HEK293 (cell line): ENCODE results near the gene MAGI1.

ENCODE experiments used
- CTCF ChIA-PET: fragments of 350-600 bp; formaldehyde crosslinking; extraction: SDS; loops from one replicate; lab custom pipeline; 2021; ENCODE audit warnings: antibody characterized with exemption; lab: Yijun Ruan, JAX
- POLR2A ChIA-PET: fragments of 300-600 bp; formaldehyde crosslinking; extraction: SDS; loops from one replicate; lab custom pipeline; 2020; ENCODE audit warnings: antibody characterized with exemption, inconsistent platforms; lab: Yijun Ruan, JAX
- H3K27ac ChIP-seq: fragments of 200-500 bp; sonication (Bioruptor generic); 2 replicates; pipeline ENCODE4 v1.5.1; 2014; ENCODE audit warnings: low read depth, low read length, control low read depth, inconsistent platforms; ENCODE audit errors: extremely low read depth
- H3K36me3 ChIP-seq, 2 experiments: fragments of 200-500 bp in 1 of 2; sonication (Bioruptor generic) in 1 of 2; 1 replicate in 1 of 2; 2 replicates in 1 of 2; pipeline ENCODE4 v1.5.1; 2014 to 2017; ENCODE audit warnings: inconsistent platforms in 2 of 2, low read length in 2 of 2; ENCODE audit not compliant: control insufficient read depth in 2 of 2, insufficient read depth in 1 of 2
- H3K4me1 ChIP-seq: fragments of 200-500 bp; sonication (Bioruptor generic); 2 replicates; pipeline ENCODE4 v1.5.1; 2014; ENCODE audit warnings: mild to moderate bottlenecking, low read length, inconsistent platforms; ENCODE audit not compliant: control insufficient read depth, insufficient read depth
- H3K4me3 ChIP-seq: 2 replicates; pipeline ENCODE4 v1.5.1; 2011; ENCODE audit warnings: low read depth, mild to moderate bottlenecking, control low read depth, low read length, moderate library complexity
- H3K9me3 ChIP-seq: fragments of 200-500 bp; sonication (Bioruptor generic); 2 replicates; pipeline ENCODE4 v1.5.1; 2014; ENCODE audit warnings: low read depth, low read length, inconsistent platforms; ENCODE audit not compliant: control insufficient read depth, insufficient read depth
- KLF7 ChIP-seq: fragments of 450-650 bp; formaldehyde crosslinking; IDR thresholded peaks from 2 replicates; pipeline ENCODE4 v1.5.1; 2016; ENCODE audit warnings: missing biosample characterization, missing genetic modification characterization, borderline replicate concordance
- KLF8 ChIP-seq: fragments of 450-650 bp; formaldehyde crosslinking; IDR thresholded peaks from 2 replicates; pipeline ENCODE4 v1.5.1; 2016; ENCODE audit warnings: missing biosample characterization, missing genetic modification characterization
- PATZ1 ChIP-seq: fragments of 450-650 bp; formaldehyde crosslinking; IDR thresholded peaks from 2 replicates; pipeline ENCODE4 v1.5.1; 2016; ENCODE audit warnings: missing biosample characterization, missing genetic modification characterization
- PRDM4 ChIP-seq: fragments of 450-650 bp; formaldehyde crosslinking; IDR thresholded peaks from 2 replicates; pipeline ENCODE4 v1.5.1; 2017; ENCODE audit warnings: missing biosample characterization, missing genetic modification characterization
- SP7 ChIP-seq: fragments of 450-650 bp; formaldehyde crosslinking; IDR thresholded peaks from 2 replicates; pipeline ENCODE4 v1.5.1; 2016; ENCODE audit warnings: missing biosample characterization, missing genetic modification characterization
- ZBTB1 ChIP-seq: fragments of 450-650 bp; formaldehyde crosslinking; IDR thresholded peaks from 2 replicates; pipeline ENCODE4 v1.5.1; 2016; ENCODE audit warnings: missing biosample characterization, missing genetic modification characterization
- ZFHX2 ChIP-seq: fragments of 450-650 bp; formaldehyde crosslinking; conservative IDR thresholded peaks from 2 replicates; pipeline ENCODE4 v1.5.1; 2016; ENCODE audit warnings: missing biosample characterization, missing genetic modification characterization
- ZFP3 ChIP-seq: fragments of 450-650 bp; formaldehyde crosslinking; IDR thresholded peaks from 2 replicates; pipeline ENCODE4 v1.5.1; 2016; ENCODE audit warnings: low read depth, missing biosample characterization, missing genetic modification characterization
- ZNF132 ChIP-seq: fragments of 450-650 bp; formaldehyde crosslinking; IDR thresholded peaks from 2 replicates; pipeline ENCODE4 v1.5.1; 2017; ENCODE audit warnings: missing biosample characterization, missing genetic modification characterization, borderline replicate concordance
- ZNF174 ChIP-seq: fragments of 450-650 bp; formaldehyde crosslinking; IDR thresholded peaks from 2 replicates; pipeline ENCODE4 v1.5.0; 2017; ENCODE audit warnings: missing biosample characterization, mild to moderate bottlenecking, missing genetic modification characterization
- ZNF2 ChIP-seq: fragments of 450-650 bp; formaldehyde crosslinking; IDR thresholded peaks from 2 replicates; pipeline ENCODE4 v1.5.1; 2016; ENCODE audit warnings: missing biosample characterization, missing genetic modification characterization
- ZNF202 ChIP-seq: fragments of 450-650 bp; formaldehyde crosslinking; IDR thresholded peaks from 2 replicates; pipeline ENCODE4 v1.5.1; 2016; ENCODE audit warnings: missing biosample characterization, missing genetic modification characterization, borderline replicate concordance
- ZNF23 ChIP-seq: fragments of 450-650 bp; formaldehyde crosslinking; IDR thresholded peaks from 2 replicates; pipeline ENCODE4 v1.5.1; 2016; ENCODE audit warnings: missing biosample characterization, missing genetic modification characterization, borderline replicate concordance
- ZNF239 ChIP-seq: fragments of 450-650 bp; formaldehyde crosslinking; IDR thresholded peaks from 2 replicates; pipeline ENCODE4 v1.5.1; 2016; ENCODE audit warnings: missing biosample characterization, missing genetic modification characterization
- ZNF24 ChIP-seq: fragments of 450-650 bp; formaldehyde crosslinking; IDR thresholded peaks from 2 replicates; pipeline ENCODE4 v1.5.1; 2016; ENCODE audit warnings: missing biosample characterization, missing genetic modification characterization
- ZNF335 ChIP-seq: fragments of 450-650 bp; formaldehyde crosslinking; conservative IDR thresholded peaks from 2 replicates; pipeline ENCODE4 v1.5.1; 2016; ENCODE audit warnings: missing biosample characterization, missing genetic modification characterization
- ZNF394 ChIP-seq: fragments of 450-650 bp; formaldehyde crosslinking; IDR thresholded peaks from 2 replicates; pipeline ENCODE4 v1.5.1; 2016; ENCODE audit warnings: missing biosample characterization, missing genetic modification characterization, mild to moderate bottlenecking, moderate library complexity, borderline replicate concordance
- ZNF423 ChIP-seq: fragments of 450-650 bp; formaldehyde crosslinking; IDR thresholded peaks from 2 replicates; pipeline ENCODE4 v1.5.1; 2016; ENCODE audit warnings: missing biosample characterization, missing genetic modification characterization
- ZNF639 ChIP-seq: fragments of 450-650 bp; formaldehyde crosslinking; IDR thresholded peaks from 2 replicates; pipeline ENCODE4 v1.5.1; 2016; ENCODE audit warnings: missing biosample characterization, missing genetic modification characterization
- ZNF791 ChIP-seq: fragments of 450-650 bp; formaldehyde crosslinking; IDR thresholded peaks from 2 replicates; pipeline ENCODE4 v1.5.1; 2016; ENCODE audit warnings: missing biosample characterization, missing genetic modification characterization
- ZNF843 ChIP-seq: fragments of 450-650 bp; formaldehyde crosslinking; IDR thresholded peaks from 2 replicates; pipeline ENCODE4 v1.5.1; 2016; ENCODE audit warnings: missing biosample characterization, missing genetic modification characterization

MAGI1 gene

GRCh38 chr3:65600888-65601287 lies 437.8 kb downstream of the MAGI1 start:
- no peak overlapping the region for H3K4me3 ChIP-seq
- H3K36me3 ChIP-seq, result no peaks in the 10 kb centered on the region
- no peak for TF ChIP-seq ZNF132 (tag by site-specific recombination)
- no peak for TF ChIP-seq ZNF394 (tag by site-specific recombination)
- no peak for TF ChIP-seq ZBTB1 (tag by site-specific recombination)
- TF ChIP-seq ZNF639 (tag by site-specific recombination), result no peak
- TF ChIP-seq ZNF2 (tag by site-specific recombination), result no peak
- peaks cover 4% of the 10 kb centered on the region; the same call in 1 of the 2 replicates for H3K4me1 ChIP-seq
- ChIA-PET CTCF (interaction anchor here (0.6 kb wide), 1 partner anchor 142 kb away, joined by 3 read pairs; no protein-coding TSS in a partner anchor), POLR2A (no interaction called here)
- no peak overlapping the region for H3K27ac ChIP-seq
- H3K9me3 ChIP-seq, result no peaks in the 10 kb centered on the region

- CTCF ChIA-PET, result no interaction called here
- POLR2A ChIA-PET, result no interaction called here
- H3K36me3 ChIP-seq, result no peaks in the 10 kb centered on the region
- TF ChIP-seq ZFHX2 (tag by site-specific recombination) (0 out of 2 replicates have a peak, but pooled peaks have one; percentile 48), PRDM4 (tag by site-specific recombination) (no peak), SP7 (no peak), ZNF23 (tag by site-specific recombination) (no peak)
- H3K4me3 ChIP-seq, result no peak overlapping the region
- H3K4me1 ChIP-seq, result peaks cover 4% of the 10 kb centered on the region; the same call in 1 of the 2 replicates
- no peak overlapping the region for H3K27ac ChIP-seq
- H3K9me3 ChIP-seq, result no peaks in the 10 kb centered on the region
These were observed 440.7 kb downstream of the MAGI1 start for GRCh38 chr3:65597952-65598413.

- TF ChIP-seq ZNF335 (peak; percentile 88), ZFP3 (tag by site-specific recombination) (no peak), ZNF423 (tag by site-specific recombination) (no peak), ZNF843 (tag by site-specific recombination) (no peak), ZNF791 (tag by site-specific recombination) (no peak), KLF7 (tag by site-specific recombination) (no peak), ZNF239 (tag by site-specific recombination) (no peak), ZNF202 (no peak), KLF8 (no peak), ZNF24 (no peak), PATZ1 (tag by site-specific recombination) (peak; percentile 16; the same call in 1 of the 2 replicates), ZNF174 (no peak), ZBTB1 (tag by site-specific recombination) (no peak), ZFHX2 (tag by site-specific recombination) (0 out of 2 replicates have a peak, but pooled peaks have one; percentile 37)
- TF ChIP-seq, all 188 proteins: peak for 3
- Histone ChIP-seq H3K27ac (no peak overlapping the region), H3K4me1 (peaks cover 4% of the 10 kb centered on the region; the same call in 1 of the 2 replicates), H3K4me3 (peak overlapping the region; percentile 32), H3K36me3 (no peaks in the 10 kb centered on the region), H3K9me3 (no peaks in the 10 kb centered on the region)
- POLR2A ChIA-PET, result interaction anchor here (0.6 kb wide), 1 partner anchor 22 kb away, joined by 3 read pairs; no protein-coding TSS in a partner anchor
- CTCF ChIA-PET, result interaction anchor here (1.4 kb wide), 1 partner anchor 75 kb away, joined by 4 read pairs; no protein-coding TSS in a partner anchor
These were observed 441.3 kb downstream of the MAGI1 start for GRCh38 chr3:65597226-65597951.
